ENCODE results near the gene NINL. TPM values are rescaled to one million over a fixed set of nuclear protein-coding genes. Genes with fewer than 3 reads are reported as not detected.

NINL gene
- total RNA-seq, 6 experiments from 2014 or later: 1.9 to 2.8 (median 2.2) TPM

GRCh38 chr20:25624500-25624939, 39.2 kb upstream of the NINL start:
- H3K27me3 Mint-ChIP-seq (ENCODE audit: insufficient read depth): peaks cover 6% of the 10 kb centered on the region
- H3K27ac Mint-ChIP-seq: peak overlapping the region; percentile 98
- H3K4me3 Mint-ChIP-seq: peak overlapping the region; percentile 88
- H3K4me1 Mint-ChIP-seq (ENCODE audit: low read depth): peaks cover 32% of the 10 kb centered on the region
- H3K36me3 Mint-ChIP-seq (ENCODE audit: low read depth): peaks cover 21% of the 10 kb centered on the region
- DNase-seq: no peak
- H3K9me3 Mint-ChIP-seq: no peaks in the 10 kb centered on the region; the same call in 1 of the 2 replicates
- no peak for TF ChIP-seq CTCF (IDR thresholded peaks at IDR 0.05)

- DNase-seq: peak; percentile 97
- H3K36me3 Mint-ChIP-seq (ENCODE audit: low read depth): peaks cover 21% of the 10 kb centered on the region
- TF ChIP-seq CTCF (IDR thresholded peaks at IDR 0.05): no peak
Observed at GRCh38 chr20:25623736-25624499, 38.6 kb upstream of the NINL start, which contains the start of gene NANP. Gene NANP, minus strand, starts transcription at chr20:25624014. Its CDS starts 66 bp downstream, at chr20:25623948.

GRCh38 chr20:25623225-25623735, 37.9 kb upstream of the NINL start:
- DNase-seq: peak; percentile 11
- peaks cover 6% of the 10 kb centered on the region for H3K27me3 Mint-ChIP-seq (ENCODE audit: insufficient read depth)
- peak overlapping the region; percentile 98 for H3K27ac Mint-ChIP-seq
- no peak for TF ChIP-seq CTCF (IDR thresholded peaks at IDR 0.05)
- H3K36me3 Mint-ChIP-seq (ENCODE audit: low read depth): peaks cover 18% of the 10 kb centered on the region
- H3K4me3 Mint-ChIP-seq: peak overlapping the region; percentile 88
- H3K9me3 Mint-ChIP-seq: no peaks in the 10 kb centered on the region; the same call in 1 of the 2 replicates
- H3K4me1 Mint-ChIP-seq (ENCODE audit: low read depth): peaks cover 31% of the 10 kb centered on the region

More at GRCh38 chr20:25623736-25624499, 38.6 kb upstream of the NINL start, which contains the start of gene NANP:
- Mint-ChIP-seq H3K4me3 (peak within 1 kb of the TSS; percentile 88), H3K27ac (peak within 1 kb of the TSS; percentile 98), H3K4me1 (ENCODE audit: low read depth) (peaks cover 30% of the 10 kb centered on the region), H3K27me3 (ENCODE audit: insufficient read depth) (peaks cover 6% of the 10 kb centered on the region), H3K9me3 (no peaks in the 10 kb centered on the region; the same call in 1 of the 2 replicates)

GRCh38 chr20:25622450-25623224, 37.3 kb upstream of the NINL start:
- DNase-seq: peak; percentile 4

More at GRCh38 chr20:25622450-25623224, 37.3 kb upstream of the NINL start:
- Mint-ChIP-seq H3K9me3 (no peaks in the 10 kb centered on the region), H3K27me3 (ENCODE audit: insufficient read depth) (peaks cover 6% of the 10 kb centered on the region), H3K27ac (peak overlapping the region; percentile 98), H3K4me1 (ENCODE audit: low read depth) (peaks cover 36% of the 10 kb centered on the region), H3K4me3 (peak overlapping the region; percentile 88), H3K36me3 (ENCODE audit: low read depth) (peaks cover 12% of the 10 kb centered on the region)
- no peak for TF ChIP-seq CTCF (IDR thresholded peaks at IDR 0.05)
